Measurements from ENCODE around the gene AP4B1.

AP4B1 gene

DNA sequence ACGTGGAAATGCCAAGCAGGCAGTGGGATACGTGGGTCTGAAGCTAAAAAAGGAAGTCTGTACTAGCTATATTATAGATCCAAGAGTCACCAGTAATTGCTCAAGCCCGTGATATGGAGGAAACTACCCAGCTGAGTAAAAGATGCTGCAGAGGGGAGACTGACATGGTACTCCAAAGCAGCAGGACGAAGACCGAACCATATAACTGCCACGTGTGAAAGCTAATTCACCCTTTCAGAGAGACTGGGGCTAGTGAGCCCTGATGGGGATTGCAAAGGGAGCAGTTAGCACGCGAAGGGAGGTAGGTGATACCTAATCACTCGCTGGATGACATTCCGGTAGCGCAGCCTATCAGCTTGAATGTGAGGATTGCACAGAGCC lies 316 bp downstream of the AP4B1 start:
- TF ChIP-seq SPI1 (IDR thresholded peaks at IDR 0.05; ENCODE audit: borderline replicate concordance, low read depth) (peak; percentile 72), POLR2AphosphoS5 (IDR thresholded peaks at IDR 0.05; ENCODE audit: low read depth) (no peak)
- H3K4me3 ChIP-seq (replicated peaks; ENCODE audit: insufficient read depth, low read length), result peak overlapping the region; percentile 71
- H3K27ac ChIP-seq (replicated peaks), result peak overlapping the region; percentile 85

GRCh38 chr1:113903501-113904292 lies 902 bp downstream of the AP4B1 start:
- Histone ChIP-seq H3K27ac (replicated peaks) (peak overlapping the region; percentile 85), H3K27me3 (ENCODE audit: insufficient read depth, poor library complexity, severe bottlenecking) (no peaks in the 10 kb centered on the region), H3K4me3 (replicated peaks; ENCODE audit: insufficient read depth, low read length) (peak overlapping the region; percentile 71)
- peak; percentile 20 to 29 for DNase-seq (ENCODE audit: low read depth in 1 of 2, low spot score in 1 of 2)
- TF ChIP-seq POLR2AphosphoS5 (IDR thresholded peaks at IDR 0.05; ENCODE audit: low read depth), result no peak
- TF ChIP-seq SPI1 (IDR thresholded peaks at IDR 0.05; ENCODE audit: borderline replicate concordance, low read depth), result peak; percentile 47; the same call in 1 of the 2 replicates

More for the DNA sequence above, 316 bp downstream of the AP4B1 start:
- DNase-seq (ENCODE audit: low read depth in 1 of 2, low spot score in 1 of 2), result peak; percentile 57 to 63
- H3K27me3 ChIP-seq (ENCODE audit: insufficient read depth, poor library complexity, severe bottlenecking), result no peaks in the 10 kb centered on the region

DNA sequence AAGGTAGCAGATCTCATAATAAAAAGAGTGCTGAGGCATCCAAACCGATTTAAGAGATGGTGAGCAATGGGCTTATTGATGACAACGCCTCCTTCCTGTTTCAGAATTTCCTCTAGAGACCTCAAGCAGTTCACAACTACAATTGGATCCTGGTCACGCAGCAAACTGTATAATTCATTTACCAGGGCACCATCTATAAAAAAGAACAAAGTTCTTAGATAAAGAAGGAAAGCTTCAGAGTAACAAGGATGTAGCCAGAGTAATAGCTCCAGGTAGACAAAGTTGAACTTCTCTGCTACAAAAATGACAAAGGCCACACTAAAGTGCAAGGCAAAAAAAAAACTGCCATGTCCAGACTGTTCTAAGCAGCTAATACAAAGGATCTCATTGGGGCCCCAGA lies 3.4 kb downstream of the AP4B1 start:
- TF ChIP-seq SPI1 (IDR thresholded peaks at IDR 0.05; ENCODE audit: borderline replicate concordance, low read depth) (no peak), GABPA (IDR thresholded peaks at IDR 0.05; ENCODE audit: low read depth) (no peak), POLR2AphosphoS5 (IDR thresholded peaks at IDR 0.05; ENCODE audit: low read depth) (no peak), CTCF (IDR thresholded peaks at IDR 0.05; ENCODE audit: insufficient read depth, low read length) (no peak)
- TF ChIP-seq, protein P1, sequence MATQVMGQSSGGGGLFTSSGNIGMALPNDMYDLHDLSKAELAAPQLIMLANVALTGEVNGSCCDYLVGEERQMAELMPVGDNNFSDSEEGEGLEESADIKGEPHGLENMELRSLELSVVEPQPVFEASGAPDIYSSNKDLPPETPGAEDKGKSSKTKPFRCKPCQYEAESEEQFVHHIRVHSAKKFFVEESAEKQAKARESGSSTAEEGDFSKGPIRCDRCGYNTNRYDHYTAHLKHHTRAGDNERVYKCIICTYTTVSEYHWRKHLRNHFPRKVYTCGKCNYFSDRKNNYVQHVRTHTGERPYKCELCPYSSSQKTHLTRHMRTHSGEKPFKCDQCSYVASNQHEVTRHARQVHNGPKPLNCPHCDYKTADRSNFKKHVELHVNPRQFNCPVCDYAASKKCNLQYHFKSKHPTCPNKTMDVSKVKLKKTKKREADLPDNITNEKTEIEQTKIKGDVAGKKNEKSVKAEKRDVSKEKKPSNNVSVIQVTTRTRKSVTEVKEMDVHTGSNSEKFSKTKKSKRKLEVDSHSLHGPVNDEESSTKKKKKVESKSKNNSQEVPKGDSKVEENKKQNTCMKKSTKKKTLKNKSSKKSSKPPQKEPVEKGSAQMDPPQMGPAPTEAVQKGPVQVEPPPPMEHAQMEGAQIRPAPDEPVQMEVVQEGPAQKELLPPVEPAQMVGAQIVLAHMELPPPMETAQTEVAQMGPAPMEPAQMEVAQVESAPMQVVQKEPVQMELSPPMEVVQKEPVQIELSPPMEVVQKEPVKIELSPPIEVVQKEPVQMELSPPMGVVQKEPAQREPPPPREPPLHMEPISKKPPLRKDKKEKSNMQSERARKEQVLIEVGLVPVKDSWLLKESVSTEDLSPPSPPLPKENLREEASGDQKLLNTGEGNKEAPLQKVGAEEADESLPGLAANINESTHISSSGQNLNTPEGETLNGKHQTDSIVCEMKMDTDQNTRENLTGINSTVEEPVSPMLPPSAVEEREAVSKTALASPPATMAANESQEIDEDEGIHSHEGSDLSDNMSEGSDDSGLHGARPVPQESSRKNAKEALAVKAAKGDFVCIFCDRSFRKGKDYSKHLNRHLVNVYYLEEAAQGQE (IDR thresholded peaks at IDR 0.05; ENCODE audit: insufficient replicate concordance, low read depth), result no peak
- no peak overlapping the region for H3K4me3 ChIP-seq (replicated peaks; ENCODE audit: insufficient read depth, low read length)
- H3K27me3 ChIP-seq (ENCODE audit: insufficient read depth, poor library complexity, severe bottlenecking), result no peaks in the 10 kb centered on the region
- H3K27ac ChIP-seq (replicated peaks), result peak overlapping the region; percentile 30
- no peak for DNase-seq (ENCODE audit: low read depth in 1 of 2, low spot score in 1 of 2)

DNA sequence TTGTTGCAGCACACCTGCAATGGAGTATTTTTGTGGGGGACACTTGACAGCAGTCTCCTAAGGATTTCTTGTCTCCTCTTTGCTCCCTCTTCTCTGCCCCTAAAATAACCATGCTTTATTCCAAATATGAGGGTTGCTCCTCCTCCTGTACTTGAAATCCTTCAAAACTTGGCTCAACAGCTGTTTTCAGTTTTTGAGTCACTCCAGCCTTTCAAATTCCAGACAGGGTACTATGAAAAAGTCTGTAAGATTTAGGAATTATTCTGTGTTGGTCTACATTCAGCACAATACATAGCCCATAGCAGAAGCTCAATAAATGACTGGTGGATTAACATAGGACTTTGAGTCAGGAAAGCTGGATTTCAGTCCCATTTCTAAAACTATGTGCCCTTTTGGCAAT lies 5.5 kb downstream of the AP4B1 start:
- Histone ChIP-seq H3K27me3 (ENCODE audit: insufficient read depth, poor library complexity, severe bottlenecking) (no peaks in the 10 kb centered on the region), H3K27ac (replicated peaks) (peak overlapping the region; percentile 6; the same call in 1 of the 2 replicates), H3K4me3 (replicated peaks; ENCODE audit: insufficient read depth, low read length) (no peak overlapping the region)
- TF ChIP-seq POLR2AphosphoS5 (IDR thresholded peaks at IDR 0.05; ENCODE audit: low read depth), result no peak
- no peak for TF ChIP-seq CTCF (IDR thresholded peaks at IDR 0.05; ENCODE audit: insufficient read depth, low read length)
- no peak for DNase-seq (ENCODE audit: low read depth in 1 of 2, low spot score in 1 of 2)

- TF ChIP-seq, protein P1 (IDR thresholded peaks at IDR 0.05; ENCODE audit: insufficient replicate concordance, low read depth), result no peak
- TF ChIP-seq POLR2AphosphoS5 (IDR thresholded peaks at IDR 0.05; ENCODE audit: low read depth) (no peak), GABPA (IDR thresholded peaks at IDR 0.05; ENCODE audit: low read depth) (no peak), SPI1 (IDR thresholded peaks at IDR 0.05; ENCODE audit: borderline replicate concordance, low read depth) (no peak), CTCF (IDR thresholded peaks at IDR 0.05; ENCODE audit: insufficient read depth, low read length) (no peak)
- peak overlapping the region; percentile 6; the same call in 1 of the 2 replicates for H3K27ac ChIP-seq (replicated peaks)
- no peaks in the 10 kb centered on the region for H3K27me3 ChIP-seq (ENCODE audit: insufficient read depth, poor library complexity, severe bottlenecking)
- DNase-seq (ENCODE audit: low read depth in 1 of 2, low spot score in 1 of 2), result peak in 1 of 2 experiments; percentile 64
- no peak overlapping the region for H3K4me3 ChIP-seq (replicated peaks; ENCODE audit: insufficient read depth, low read length)
Observed at GRCh38 chr1:113898241-113898814, 6.3 kb downstream of the AP4B1 start.

All from HL-60 (cell line).